A549 (cell line): ENCODE results near the gene ACOT4. TPM values are rescaled to one million over a fixed set of nuclear protein-coding genes. Genes with fewer than 3 reads are reported as not detected.
"Not testable (repeated sequence)": the region's sequence is repeated elsewhere in the genome, so short reads cannot be mapped to it uniquely, and the experiment has no call there.

Source experiments
- ATAC-seq, 2 experiments: fragments of 200-7000 bp in 1 of 2; fragments of >200 bp in 1 of 2; cut with Nextera tagmentation in 1 of 2; cut with Tn5 transposase in 1 of 2; 3 replicates each; pipeline versions ENCODE4 v1.8.0 to v1.9.1; 2018 to 2020; ENCODE audit warnings: mild to moderate bottlenecking in 1 of 2, moderate library complexity in 1 of 2
- CTCF ChIA-PET: fragments of 300-600 bp; sonication (Branson Sonifier 250); formaldehyde crosslinking; extraction: SDS; loops from one replicate; lab custom pipeline; 2021; ENCODE audit warnings: antibody characterized with exemption, inconsistent platforms; lab: Yijun Ruan, JAX
- POLR2A ChIA-PET: fragments of 350-600 bp; formaldehyde crosslinking; extraction: SDS; loops from one replicate; lab custom pipeline; 2021; ENCODE audit warnings: antibody characterized with exemption, inconsistent platforms; lab: Yijun Ruan, JAX
- DNase-seq, 2 experiments: peaks; one replicate each; pipeline versions ENCODE4 v3.0.0 to v3.0.0-alpha.2; 2011 to 2016; ENCODE audit warnings: low read depth in 1 of 2, low spot score in 1 of 2
- FAIRE-seq: peaks from 2 replicates; lab custom pipeline; 2011; peaks lifted over from hg19 to GRCh38; lab: Jason Lieb, UNC
- H3K27ac ChIP-seq, 2 experiments: fragments of >200 bp; sonication (Bioruptor Twin); formaldehyde crosslinking; 3 replicates each; pipeline ENCODE4 v1.5.1; 2016 to 2017
- H3K4me1 ChIP-seq: fragments of >200 bp; sonication (Bioruptor Twin); formaldehyde crosslinking; 3 replicates; pipeline ENCODE4 v1.6.1; 2016
- H3K4me2 ChIP-seq: fragments of >200 bp; sonication (Bioruptor Twin); formaldehyde crosslinking; 3 replicates; pipeline ENCODE4 v1.6.1; 2016
- H3K4me3 ChIP-seq: fragments of >200 bp; sonication (Bioruptor Twin); formaldehyde crosslinking; 3 replicates; pipeline ENCODE4 v1.5.1; 2016
- H3K9me3 ChIP-seq: fragments of >200 bp; sonication (Bioruptor Twin); formaldehyde crosslinking; 3 replicates; pipeline ENCODE4 v1.6.1; 2016
- HOXB13 ChIP-seq: fragments of 250-450 bp; sonication (Bioruptor Pico); IDR thresholded peaks from 2 replicates; pipeline ENCODE4 v1.5.0; 2020; ENCODE audit warnings: low read depth, mild to moderate bottlenecking, moderate library complexity
- POLR2AphosphoS2 ChIP-seq: conservative IDR thresholded peaks from 2 replicates; pipeline ENCODE4 v1.6.1; 2012; ENCODE audit warnings: low read length, improper control_type of control experiment, inconsistent platforms
- SMC3 ChIP-seq: fragments of >200 bp; sonication (Bioruptor Twin); formaldehyde crosslinking; IDR thresholded peaks from 3 replicates; pipeline ENCODE4 v1.6.1; 2018; ENCODE audit warnings: inconsistent platforms
- TFCP2L1 ChIP-seq: fragments of 250-450 bp; sonication (Bioruptor Pico); IDR thresholded peaks from 2 replicates; pipeline ENCODE4 v1.5.0; 2021; ENCODE audit warnings: mild to moderate bottlenecking
- WGBS: methylation state at CpG from one replicate; pipeline ENCODE4 v1.1.6; 2017; ENCODE audit errors: missing lambda C conversion rate; 5-methylcytosine and 5-hydroxymethylcytosine counted together
- polyA plus RNA-seq, 4 experiments: library from polyadenylated mRNA; depleted of rRNA in 3 of 4; stranded (reverse); fragments of >200 nt; fragmentation: RNase III in 1 of 4; extraction: RNeasy Plus Mini Kit Qiagen cat#74134 plus additional on column Dnase treatment in 1 of 4; gene quantifications; 2 replicates in 3 of 4; 3 replicates in 1 of 4; pipeline ENCODE4 v1.2.3, GENCODE V29; 2011 to 2017

The ACOT4 gene
- polyA plus RNA-seq, 2 of the 4 experiments (the other 2 are of a cell fraction), result 1.6 to 2.7 TPM

- Histone ChIP-seq H3K4me3 (no peak overlapping the region), H3K4me2 (no peak overlapping the region), H3K27ac (no peak overlapping the region), H3K4me1 (no peaks in the 10 kb centered on the region), H3K9me3 (no peaks in the 10 kb centered on the region)
- FAIRE-seq (no peak), DNase-seq (no peak), ATAC-seq (no peak)
- POLR2A ChIA-PET, result no interaction called here
- TF ChIP-seq SMC3 (no peak), HOXB13 (CRISPR knock-in tag) (no peak), TFCP2L1 (CRISPR knock-in tag) (no peak), POLR2AphosphoS2 (no peak)
- CTCF ChIA-PET, result interaction anchor here (0.8 to 1.4 kb wide), 2 partner anchors 13 to 80 kb away, joined by 3 read pairs; no protein-coding TSS in a partner anchor
- 98% methylated on average over 4 of the region's 4 CpGs for WGBS
Observed at GRCh38 chr14:73553845-73554244, 37.8 kb upstream of the ACOT4 start.

GRCh38 chr14:73557201-73557600, 34.5 kb upstream of the ACOT4 start:
- POLR2A ChIA-PET, DNase-seq, H3K9me3 ChIP-seq, H3K4me3 ChIP-seq, CTCF ChIA-PET, ATAC-seq, H3K27ac ChIP-seq, H3K4me2 ChIP-seq, H3K4me1 ChIP-seq: not testable (repeated sequence)
- peak; percentile 88 for FAIRE-seq
- WGBS, result 54% methylated on average over 2 of the region's 2 CpGs

- 82% methylated on average over 2 of the region's 2 CpGs for WGBS
- FAIRE-seq, result not testable (repeated sequence)
Observed at GRCh38 chr14:73558238-73558637, 33.4 kb upstream of the ACOT4 start.

GRCh38 chr14:73562256-73562655, 29.4 kb upstream of the ACOT4 start:
- FAIRE-seq, CTCF ChIA-PET, H3K4me3 ChIP-seq, ATAC-seq, H3K4me2 ChIP-seq, H3K9me3 ChIP-seq, H3K27ac ChIP-seq, POLR2A ChIA-PET, DNase-seq, H3K4me1 ChIP-seq: not testable (repeated sequence)
- 90% methylated on average over 7 of the region's 7 CpGs for WGBS

More at GRCh38 chr14:73558238-73558637, 33.4 kb upstream of the ACOT4 start:
- H3K4me3 ChIP-seq, H3K4me1 ChIP-seq, H3K9me3 ChIP-seq, DNase-seq, ATAC-seq, H3K4me2 ChIP-seq, POLR2A ChIA-PET, H3K27ac ChIP-seq: not testable (repeated sequence)
- CTCF ChIA-PET, result interaction anchor here (0.6 kb wide), 1 partner anchor 137 kb away, joined by 3 read pairs; no protein-coding TSS in a partner anchor

- CTCF ChIA-PET, POLR2A ChIA-PET, H3K4me2 ChIP-seq, H3K4me1 ChIP-seq, FAIRE-seq, ATAC-seq, H3K9me3 ChIP-seq, H3K27ac ChIP-seq, H3K4me3 ChIP-seq, DNase-seq: not testable (repeated sequence)
- WGBS, result 91% methylated on average over 6 of the region's 6 CpGs
Observed at GRCh38 chr14:73562696-73563095, 29.0 kb upstream of the ACOT4 start.

GRCh38 chr14:73566431-73566830, 25.2 kb upstream of the ACOT4 start:
- FAIRE-seq, ATAC-seq: not testable (repeated sequence)
- CTCF ChIA-PET, result interaction anchor here (1.5 to 2.5 kb wide), 3 partner anchors 12 to 67 kb away, joined by 3 to 7 read pairs (median 3); no protein-coding TSS in a partner anchor

GRCh38 chr14:73566935-73567334, 24.7 kb upstream of the ACOT4 start:
- 94% methylated on average over 6 of the region's 6 CpGs for WGBS
- H3K4me3 ChIP-seq, result not testable (repeated sequence)

More at GRCh38 chr14:73566431-73566830, 25.2 kb upstream of the ACOT4 start:
- H3K27ac ChIP-seq, H3K9me3 ChIP-seq, DNase-seq, H3K4me2 ChIP-seq, H3K4me3 ChIP-seq, POLR2A ChIA-PET: not testable (repeated sequence)
- peaks cover 21% of the 10 kb centered on the region for H3K4me1 ChIP-seq
- WGBS, result 96% methylated on average over 7 of the region's 18 CpGs

More at GRCh38 chr14:73566935-73567334, 24.7 kb upstream of the ACOT4 start:
- FAIRE-seq, POLR2A ChIA-PET, DNase-seq, ATAC-seq, H3K9me3 ChIP-seq, H3K27ac ChIP-seq, H3K4me2 ChIP-seq: not testable (repeated sequence)
- CTCF ChIA-PET, result interaction anchor here (0.8 to 3.1 kb wide), 7 partner anchors 11 to 66 kb away, joined by 3 to 14 read pairs (median 3); partner anchors contain the start of gene ACOT1
- H3K4me1 ChIP-seq, result peaks cover 21% of the 10 kb centered on the region
